H1 (cell line): Measurements from ENCODE around the gene GGA1. TPM values are rescaled to one million over a fixed set of nuclear protein-coding genes. Genes with fewer than 3 reads are reported as not detected.

Source experiments
- ATF2 ChIP-seq: IDR thresholded peaks from 2 replicates; pipeline ENCODE4 v1.6.1; 2012; ENCODE audit warnings: low read length, inconsistent platforms
- BACH1 ChIP-seq: IDR thresholded peaks from 2 replicates; pipeline ENCODE4 v1.6.1; 2012; ENCODE audit warnings: low read length, improper control_type of control experiment
- EZH2 ChIP-seq: fragments of 200-600 bp; sonication (generic); IDR thresholded peaks from 2 replicates; pipeline ENCODE4 v1.7.1; 2012; ENCODE audit warnings: low read depth, mild to moderate bottlenecking, moderate library complexity, low read length, inconsistent platforms; ENCODE audit not compliant: severe bottlenecking
- HDAC2 ChIP-seq, 2 experiments: fragments of 300-600 bp in 1 of 2; sonication (generic) in 1 of 2; IDR thresholded peaks; 2 replicates each; pipeline ENCODE4 v1.6.1; 2011 to 2012; ENCODE audit warnings: low read depth in 2 of 2, low read length in 2 of 2, mild to moderate bottlenecking in 2 of 2, moderate library complexity in 2 of 2, borderline replicate concordance in 1 of 2, inconsistent platforms in 1 of 2
- SIX5 ChIP-seq: IDR thresholded peaks from 2 replicates; pipeline ENCODE4 v1.6.1; 2011; ENCODE audit warnings: mild to moderate bottlenecking, low read depth, low read length
- SRF ChIP-seq: IDR thresholded peaks from 2 replicates; pipeline ENCODE4 v1.6.1; 2011; ENCODE audit warnings: mild to moderate bottlenecking, low read depth, low read length, moderate library complexity
- polyA plus RNA-seq, 7 experiments: library from polyadenylated mRNA; depleted of rRNA in 3 of 7; stranded (reverse) in 5 of 7; unstranded in 2 of 7; fragments of >200 nt in 5 of 7; fragments of 200-250 nt in 2 of 7; gene quantifications; 1 replicate in 5 of 7; 2 replicates in 1 of 7; 4 replicates in 1 of 7; pipeline versions ENCODE4 v1.2.1 to v1.2.3, GENCODE V29; 2011 to 2013; ENCODE audit warnings: missing spikeins in 2 of 7, mixed read lengths in 2 of 7
- total RNA-seq: library from RNA; stranded (reverse); fragmentation: NEBNext Ultra II Directional; extraction: Animal tissue kit (Norgen Biotek cat#: 25700); gene quantifications from 2 replicates; pipeline ENCODE4 v1.2.1, GENCODE V29; 2021

GGA1 gene
- total and polyA plus RNA-seq, 2 of the 8 experiments (the other 6 are each of a cell fraction or from before 2014, with no cell fraction given) = 49.3 to 57.2 TPM

GRCh38 chr22:37568012-37568411 is 40.6 kb upstream of the GGA1 start (continued):
- no peak for TF ChIP-seq ATF2
- TF ChIP-seq SIX5 = no peak
- TF ChIP-seq HDAC2 (IDR thresholded peaks at IDR 0.05; ENCODE audit: borderline replicate concordance in 1 of 2, low read depth in 2 of 2, low read length in 2 of 2) = no peak
- TF ChIP-seq SRF = no peak
- TF ChIP-seq BACH1 = no peak
- TF ChIP-seq EZH2 = no peak
